ENCODE results near the gene CNN2. TPM values are rescaled to one million over a fixed set of nuclear protein-coding genes. Genes with fewer than 3 reads are reported as not detected.
A peak's percentile ranks its signal among the peaks of the same experiment; 100 is the strongest.

Gene CNN2
- total RNA-seq, 1 experiment from 2014 or later = 196 TPM

DNA sequence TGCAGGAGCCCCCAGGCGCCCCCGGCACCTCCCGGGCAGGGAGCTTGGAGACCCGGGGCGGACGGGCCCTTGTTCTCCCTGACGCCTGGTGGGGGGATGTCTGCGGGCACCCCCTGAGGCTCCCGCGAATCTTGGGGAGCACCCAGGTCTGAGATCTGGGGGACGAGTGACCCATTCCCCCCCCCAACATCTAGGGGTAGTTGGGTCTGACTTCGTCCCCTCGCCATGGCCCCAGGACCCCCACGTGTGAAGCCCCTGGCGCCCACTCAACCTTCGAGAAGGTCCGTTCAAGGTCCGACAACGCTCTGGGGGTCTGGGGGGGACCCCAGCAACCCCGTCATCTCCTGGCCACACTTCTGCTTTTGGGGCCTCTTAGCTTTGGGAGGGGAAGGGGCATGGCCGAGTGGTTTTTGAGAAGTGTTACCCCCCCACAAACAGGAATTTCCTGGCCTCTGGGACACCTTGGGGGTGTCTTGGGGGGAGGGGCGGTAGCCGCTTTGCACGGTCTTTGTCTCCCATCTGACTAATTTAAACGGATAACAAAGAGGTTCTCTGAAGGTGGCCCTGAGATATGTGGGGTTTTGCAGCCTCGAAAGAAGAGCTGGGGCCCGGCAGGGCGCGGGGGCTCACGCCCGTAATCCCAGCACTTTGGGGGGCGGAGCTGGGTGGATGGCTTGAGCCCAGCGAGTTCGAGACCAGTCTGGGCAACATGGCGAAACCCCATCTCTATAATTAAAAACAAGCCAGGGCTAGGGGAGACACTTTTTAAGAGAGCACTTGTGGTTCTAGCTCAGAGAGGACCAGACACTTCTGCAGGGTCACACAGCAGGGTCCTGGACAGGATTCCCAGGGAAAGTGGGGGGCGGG is 608 bp downstream of the CNN2 start:
- peak; percentile 50 for DNase-seq (ENCODE audit: low read depth)

- DNase-seq (ENCODE audit: low read depth) = no peak
Measured at GRCh38 chr19:1027650-1028061, 1.2 kb downstream of the CNN2 start.

GRCh38 chr19:1028062-1028926 is 1.9 kb downstream of the CNN2 start:
- DNase-seq (ENCODE audit: low read depth) = peak; percentile 67

- DNase-seq (ENCODE audit: low read depth) = no peak
Measured at GRCh38 chr19:1032264-1032867, 6.0 kb downstream of the CNN2 start.

DNA sequence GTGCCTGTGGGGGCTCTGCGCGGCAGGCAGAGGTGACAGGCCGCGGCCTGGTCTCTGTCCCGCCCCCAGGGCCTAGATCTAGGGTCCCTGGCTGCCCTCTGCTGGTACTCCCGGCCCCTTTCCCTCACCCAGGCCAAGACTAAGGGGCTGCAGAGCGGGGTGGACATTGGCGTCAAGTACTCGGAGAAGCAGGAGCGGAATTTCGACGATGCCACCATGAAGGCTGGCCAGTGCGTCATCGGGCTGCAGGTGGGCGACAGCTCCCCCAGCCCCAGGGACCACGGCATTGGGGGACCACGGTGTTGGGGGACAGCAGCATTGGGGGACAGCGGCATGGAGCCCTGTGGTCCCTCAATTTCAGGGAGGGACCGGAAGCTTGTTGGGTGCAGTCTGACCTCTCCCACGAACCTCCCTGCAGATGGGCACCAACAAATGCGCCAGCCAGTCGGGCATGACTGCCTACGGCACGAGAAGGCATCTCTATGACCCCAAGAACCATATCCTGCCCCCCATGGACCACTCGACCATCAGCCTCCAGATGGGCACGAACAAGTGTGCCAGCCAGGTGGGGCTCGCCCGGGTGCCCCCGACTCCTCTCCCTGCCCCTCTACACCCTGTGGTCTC is 9.7 kb downstream of the CNN2 start:
- no peak for DNase-seq (ENCODE audit: low read depth)

- DNase-seq (ENCODE audit: low read depth) = no peak
Measured at GRCh38 chr19:1037621-1038064, 11.2 kb downstream of the CNN2 start.

DNA sequence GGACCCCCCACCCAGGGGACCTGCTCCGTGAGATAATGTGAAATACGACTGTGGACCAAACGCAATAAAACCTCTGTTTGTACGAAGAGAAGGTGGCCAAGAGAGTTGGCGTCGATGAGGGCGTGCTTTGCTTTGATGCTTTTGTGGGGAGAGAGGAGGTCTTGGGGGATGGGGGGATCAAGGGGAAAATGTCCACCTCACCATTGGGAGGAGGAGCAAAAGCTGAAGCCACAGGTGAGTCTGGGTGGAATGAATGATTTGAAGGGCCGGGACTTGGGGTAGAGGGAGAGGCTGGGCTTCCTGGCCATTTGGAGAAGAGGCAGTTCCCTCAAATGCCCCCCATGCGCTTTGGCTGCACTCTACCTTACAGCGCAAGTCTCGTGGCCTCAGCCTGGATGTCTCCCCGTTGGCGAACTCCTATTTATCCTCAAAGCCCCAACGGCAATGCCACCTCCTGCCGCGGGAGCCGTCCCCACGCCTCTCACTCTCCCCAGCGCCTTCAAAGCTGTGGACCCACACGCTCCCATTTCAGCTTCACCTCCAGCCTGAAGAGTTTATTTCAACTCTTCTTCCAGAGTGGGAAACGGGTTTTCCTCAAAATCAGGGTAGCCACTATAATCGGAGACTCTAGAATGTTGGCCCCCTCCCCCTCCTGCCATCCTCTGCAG is 12.7 kb downstream of the CNN2 start:
- DNase-seq (ENCODE audit: low read depth) = no peak

- peak; percentile 96 for DNase-seq (ENCODE audit: low read depth)
Measured at GRCh38 chr19:1039646-1040475, 13.5 kb downstream of the CNN2 start, which contains the start of gene ABCA7. Gene ABCA7, plus strand, starts transcription at chr19:1040107. Its CDS starts 1,255 bp downstream, at chr19:1041362.

GRCh38 chr19:1040476-1041271 is 14.3 kb downstream of the CNN2 start:
- DNase-seq (ENCODE audit: low read depth) = peak; percentile 72

DNA sequence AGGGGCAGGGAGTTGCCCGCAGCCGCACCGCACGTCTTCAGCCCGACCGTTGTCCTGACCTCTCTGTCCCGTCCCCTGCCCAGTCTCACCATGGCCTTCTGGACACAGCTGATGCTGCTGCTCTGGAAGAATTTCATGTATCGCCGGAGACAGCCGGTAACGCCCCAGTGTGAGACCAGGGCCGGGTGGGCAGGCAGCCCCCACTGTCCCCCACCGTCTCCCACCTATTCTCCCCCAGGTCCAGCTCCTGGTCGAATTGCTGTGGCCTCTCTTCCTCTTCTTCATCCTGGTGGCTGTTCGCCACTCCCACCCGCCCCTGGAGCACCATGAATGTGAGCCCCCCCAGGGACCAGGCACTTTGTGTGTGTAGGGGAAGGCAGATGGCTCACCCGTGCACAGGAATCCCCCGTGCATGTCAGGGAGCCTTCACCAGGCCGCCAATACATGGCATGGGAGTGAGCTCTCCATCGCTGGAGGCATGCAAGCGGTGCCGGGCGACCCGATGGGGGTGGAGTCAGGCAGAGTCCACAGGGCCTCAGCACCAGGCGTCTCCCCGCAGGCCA is 14.9 kb downstream of the CNN2 start:
- DNase-seq (ENCODE audit: low read depth) = no peak

- no peak for DNase-seq (ENCODE audit: low read depth)
Measured at GRCh38 chr19:1041835-1042685, 15.7 kb downstream of the CNN2 start.

GRCh38 chr19:1042689-1043511 is 16.5 kb downstream of the CNN2 start:
- DNase-seq (ENCODE audit: low read depth) = no peak

DNA sequence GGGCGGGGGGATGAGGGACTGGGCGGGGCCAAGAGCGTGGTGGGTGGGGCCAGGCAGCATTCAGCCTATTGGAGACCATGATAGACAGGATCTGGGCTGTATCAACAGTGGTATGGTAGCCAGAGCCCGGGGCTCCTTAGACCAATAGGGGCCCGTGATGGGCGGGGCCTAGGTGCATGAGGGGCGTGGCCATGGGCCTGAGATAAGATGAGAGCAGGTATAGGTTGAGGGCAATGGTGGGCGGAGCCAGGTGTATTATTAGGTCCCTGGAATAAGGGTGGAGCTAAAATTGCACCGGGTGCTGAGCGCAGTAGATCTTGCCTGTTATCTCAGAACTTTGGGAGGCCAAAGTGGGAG is 18.8 kb downstream of the CNN2 start:
- no peak for DNase-seq (ENCODE audit: low read depth)

- DNase-seq (ENCODE audit: low read depth) = no peak
Measured at GRCh38 chr19:1046117-1046626, 19.8 kb downstream of the CNN2 start.

GRCh38 chr19:1046836-1047695 is 20.7 kb downstream of the CNN2 start:
- no peak for DNase-seq (ENCODE audit: low read depth)

Measured in HT1080 (cell line).